ENCODE results near the gene URAD.
"Not testable (repeated sequence)": the region's sequence is repeated elsewhere in the genome, so short reads cannot be mapped to it uniquely, and the experiment has no call there.

The URAD gene

DNA sequence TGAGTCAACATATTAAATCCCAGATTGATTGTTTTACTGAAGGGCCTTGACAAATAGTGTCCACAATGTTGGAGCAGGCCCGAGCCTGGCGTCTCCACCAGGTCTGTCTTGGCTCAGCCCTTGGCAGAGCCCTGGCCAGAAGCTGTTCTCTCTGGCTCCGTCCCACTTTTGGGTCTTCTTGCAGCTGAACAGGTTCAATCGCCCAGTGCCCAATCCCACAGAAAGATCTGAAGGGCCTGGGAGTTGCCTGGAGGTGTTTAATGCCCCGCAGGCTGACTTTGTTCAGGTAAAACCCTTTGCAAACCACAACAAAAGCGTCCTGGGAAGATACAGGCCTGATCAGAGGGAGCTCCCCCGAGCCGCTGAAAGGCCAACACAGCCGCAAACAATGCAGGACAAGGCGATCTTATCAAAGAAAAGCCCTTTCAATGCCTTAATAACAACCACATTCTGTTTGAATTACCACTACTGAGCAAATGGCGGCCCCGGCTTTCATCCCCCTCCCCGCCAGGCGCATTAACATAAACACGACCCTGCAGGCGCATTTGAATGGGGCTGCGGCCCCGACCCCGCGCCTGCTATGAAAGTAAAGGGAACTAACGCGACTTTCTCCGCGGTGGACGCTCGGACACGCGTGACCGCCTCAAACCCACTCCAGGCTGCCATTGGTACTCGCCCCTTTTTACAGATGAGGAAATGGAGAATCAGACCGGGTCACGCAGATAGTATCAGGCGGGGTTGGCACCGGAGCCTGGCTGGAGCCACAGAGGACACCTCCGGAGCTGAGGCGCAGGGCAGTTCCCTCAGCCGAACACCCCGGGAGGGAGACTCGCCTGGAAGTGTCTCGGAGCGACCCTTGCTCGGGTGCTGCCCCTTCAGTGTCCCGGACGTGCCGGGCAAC is 22.5 kb downstream of the URAD start:
- H2AFZ ChIP-seq (ENCODE audit: low read length) = no peak overlapping the region
- H3K79me1 ChIP-seq (ENCODE audit: low read depth, low read length) = no peaks in the 10 kb centered on the region
- no peak overlapping the region for H2BK12ac ChIP-seq (ENCODE audit: low read length)
- H3K4me3 ChIP-seq (ENCODE audit: low read length in 2 of 2) = no peak overlapping the region
- no peak overlapping the region for H2BK5ac ChIP-seq (ENCODE audit: low read length)
- peak overlapping the region; percentile 76 for H3K23ac ChIP-seq (ENCODE audit: low read depth, low read length, poor library complexity)
- H3K18ac ChIP-seq (ENCODE audit: low read length) = no peak overlapping the region
- WGBS, 2 donors (ENCODE audit: extremely low coverage in 2 of 2, insufficient read length in 2 of 2, insufficient replicate concordance in 1 of 2) = no CpG with 5 or more reads among the region's 45 CpGs
- no peak overlapping the region for H3K27ac ChIP-seq (replicated peaks; ENCODE audit: low read length)
- H2AK5ac ChIP-seq (ENCODE audit: low read depth, low read length) = no peak overlapping the region
- H3K27me3 ChIP-seq (ENCODE audit: control insufficient read depth in 3 of 3, insufficient read depth in 3 of 3, low read depth in 1 of 3, low read length in 3 of 3) = peaks cover 76 to 100% (median 98%) of the 10 kb centered on the region in 3 experiments
- DNase-seq (ENCODE audit: low spot score) = no peak
- no peak overlapping the region for H3K4me2 ChIP-seq (ENCODE audit: insufficient read depth, low read length, poor library complexity, severe bottlenecking)
- H3K9me3 ChIP-seq (replicated peaks in 1 of 2; ENCODE audit: control insufficient read depth in 2 of 2, insufficient read depth in 1 of 2, low read depth in 1 of 2, low read length in 2 of 2) = peaks cover 0 to 2% of the 10 kb centered on the region in 2 donors
- no peak overlapping the region for H2BK15ac ChIP-seq (ENCODE audit: low read length)
- no peak overlapping the region for H4K8ac ChIP-seq (ENCODE audit: low read depth, low read length)
- peaks cover 0 to 9% of the 10 kb centered on the region in 2 donors for H3K4me1 ChIP-seq (ENCODE audit: control insufficient read depth in 2 of 2, insufficient read depth in 1 of 2, low read depth in 1 of 2, low read length in 2 of 2)
- H4K91ac ChIP-seq (ENCODE audit: low read depth, low read length, poor library complexity) = no peak overlapping the region
- H3K9ac ChIP-seq (ENCODE audit: low read depth, low read length, poor library complexity) = no peak overlapping the region
- H3K36me3 ChIP-seq (replicated peaks in 1 of 2; ENCODE audit: control insufficient read depth in 2 of 2, insufficient read depth in 2 of 2, low read length in 2 of 2) = no peaks in the 10 kb centered on the region
- no peak overlapping the region for H2BK120ac ChIP-seq (ENCODE audit: low read depth, low read length)
- H3K4ac ChIP-seq (ENCODE audit: low read length) = no peak overlapping the region
- H3K14ac ChIP-seq (ENCODE audit: low read length) = peak overlapping the region; percentile 32

- no peaks in the 10 kb centered on the region for H3K36me3 ChIP-seq (replicated peaks in 1 of 2; ENCODE audit: control insufficient read depth in 2 of 2, insufficient read depth in 2 of 2, low read length in 2 of 2)
- H4K8ac ChIP-seq (ENCODE audit: low read depth, low read length) = no peak overlapping the region
Measured at GRCh38 chr13:27965343-27965739, 23.2 kb downstream of the URAD start.

DNA sequence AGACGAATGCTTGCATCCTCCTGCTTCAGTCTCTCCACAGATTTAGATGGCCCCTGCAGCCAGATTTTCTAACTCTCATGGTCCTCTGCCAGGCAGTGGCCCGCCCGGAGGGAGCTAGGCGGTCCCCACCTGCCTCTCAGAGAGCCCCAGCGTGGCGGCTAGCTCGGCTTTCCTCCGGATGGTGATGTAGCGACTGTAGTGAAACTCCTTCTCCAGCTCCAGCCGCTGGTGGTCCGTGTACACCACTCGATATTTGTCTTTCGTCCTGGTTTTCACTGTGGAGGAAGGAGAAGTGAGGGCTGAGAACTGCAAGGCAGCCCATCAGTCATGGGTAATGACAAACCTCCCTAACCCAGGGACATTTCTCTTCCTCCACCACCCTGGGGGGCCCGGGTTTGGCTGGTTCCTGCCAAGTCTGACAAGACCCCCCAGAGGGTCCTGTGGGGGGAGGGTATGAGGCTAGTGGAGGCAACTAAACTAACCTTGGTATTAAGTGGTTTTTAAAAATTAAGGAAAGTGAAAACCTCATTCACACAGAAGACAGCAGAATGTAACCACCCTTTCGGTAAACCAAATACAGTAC is 23.7 kb downstream of the URAD start:
- Histone ChIP-seq H3K18ac (ENCODE audit: low read length) (no peak overlapping the region), H2BK12ac (ENCODE audit: low read length) (no peak overlapping the region), H3K36me3 (replicated peaks in 1 of 2; ENCODE audit: control insufficient read depth in 2 of 2, insufficient read depth in 2 of 2, low read length in 2 of 2) (no peaks in the 10 kb centered on the region), H2BK120ac (ENCODE audit: low read depth, low read length) (no peak overlapping the region), H3K4me3 (ENCODE audit: low read length in 2 of 2) (no peak overlapping the region), H2BK15ac (ENCODE audit: low read length) (no peak overlapping the region), H3K23ac (ENCODE audit: low read depth, low read length, poor library complexity) (peak overlapping the region; percentile 3), H3K4me1 (ENCODE audit: control insufficient read depth in 2 of 2, insufficient read depth in 1 of 2, low read depth in 1 of 2, low read length in 2 of 2) (peaks cover 0 to 6% of the 10 kb centered on the region in 2 donors), H3K9ac (ENCODE audit: low read depth, low read length, poor library complexity) (no peak overlapping the region), H3K4ac (ENCODE audit: low read length) (no peak overlapping the region), H3K27me3 (ENCODE audit: control insufficient read depth in 3 of 3, insufficient read depth in 3 of 3, low read depth in 1 of 3, low read length in 3 of 3) (peaks cover 71 to 100% (median 98%) of the 10 kb centered on the region in 3 experiments), H3K9me3 (replicated peaks in 1 of 2; ENCODE audit: control insufficient read depth in 2 of 2, insufficient read depth in 1 of 2, low read depth in 1 of 2, low read length in 2 of 2) (peaks cover 0 to 2% of the 10 kb centered on the region in 2 donors), H3K27ac (replicated peaks; ENCODE audit: low read length) (no peak overlapping the region), H2AK5ac (ENCODE audit: low read depth, low read length) (no peak overlapping the region), H3K14ac (ENCODE audit: low read length) (no peak overlapping the region), H4K91ac (ENCODE audit: low read depth, low read length, poor library complexity) (no peak overlapping the region), H3K4me2 (ENCODE audit: insufficient read depth, low read length, poor library complexity, severe bottlenecking) (no peak overlapping the region), H2AFZ (ENCODE audit: low read length) (no peak overlapping the region), H3K79me1 (ENCODE audit: low read depth, low read length) (no peaks in the 10 kb centered on the region), H4K8ac (ENCODE audit: low read depth, low read length) (no peak overlapping the region), H2BK5ac (ENCODE audit: low read length) (no peak overlapping the region)
- DNase-seq (ENCODE audit: low spot score) = no peak
- WGBS, 2 donors (ENCODE audit: extremely low coverage in 2 of 2, insufficient read length in 2 of 2, insufficient replicate concordance in 1 of 2) = no CpG with 5 or more reads among the region's 15 CpGs

More at GRCh38 chr13:27965343-27965739, 23.2 kb downstream of the URAD start:
- no peak overlapping the region for H4K91ac ChIP-seq (ENCODE audit: low read depth, low read length, poor library complexity)
- no peak overlapping the region for H2BK5ac ChIP-seq (ENCODE audit: low read length)
- no peak overlapping the region for H3K18ac ChIP-seq (ENCODE audit: low read length)
- H3K14ac ChIP-seq (ENCODE audit: low read length) = no peak overlapping the region
- no peak overlapping the region for H3K4me2 ChIP-seq (ENCODE audit: insufficient read depth, low read length, poor library complexity, severe bottlenecking)
- no peak overlapping the region for H3K4me3 ChIP-seq (ENCODE audit: low read length in 2 of 2)
- H2BK15ac ChIP-seq (ENCODE audit: low read length) = no peak overlapping the region
- H2BK12ac ChIP-seq (ENCODE audit: low read length) = no peak overlapping the region
- no peak overlapping the region for H3K9ac ChIP-seq (ENCODE audit: low read depth, low read length, poor library complexity)
- WGBS, 2 donors (ENCODE audit: extremely low coverage in 2 of 2, insufficient read length in 2 of 2, insufficient replicate concordance in 1 of 2) = no CpG with 5 or more reads among the region's 7 CpGs
- no peak overlapping the region for H3K4ac ChIP-seq (ENCODE audit: low read length)
- H3K27ac ChIP-seq (replicated peaks; ENCODE audit: low read length) = no peak overlapping the region
- H2AK5ac ChIP-seq (ENCODE audit: low read depth, low read length) = no peak overlapping the region
- H3K23ac ChIP-seq (ENCODE audit: low read depth, low read length, poor library complexity) = no peak overlapping the region
- peaks cover 0 to 6% of the 10 kb centered on the region in 2 donors for H3K4me1 ChIP-seq (ENCODE audit: control insufficient read depth in 2 of 2, insufficient read depth in 1 of 2, low read depth in 1 of 2, low read length in 2 of 2)
- no peak overlapping the region for H2AFZ ChIP-seq (ENCODE audit: low read length)
- H3K27me3 ChIP-seq (ENCODE audit: control insufficient read depth in 3 of 3, insufficient read depth in 3 of 3, low read depth in 1 of 3, low read length in 3 of 3) = peaks cover 75 to 100% (median 98%) of the 10 kb centered on the region in 3 experiments
- H2BK120ac ChIP-seq (ENCODE audit: low read depth, low read length) = no peak overlapping the region
- H3K79me1 ChIP-seq (ENCODE audit: low read depth, low read length) = no peaks in the 10 kb centered on the region
- H3K9me3 ChIP-seq (replicated peaks in 1 of 2; ENCODE audit: control insufficient read depth in 2 of 2, insufficient read depth in 1 of 2, low read depth in 1 of 2, low read length in 2 of 2) = peaks cover 0 to 2% of the 10 kb centered on the region in 2 donors
- no peak for DNase-seq (ENCODE audit: low spot score)

DNA sequence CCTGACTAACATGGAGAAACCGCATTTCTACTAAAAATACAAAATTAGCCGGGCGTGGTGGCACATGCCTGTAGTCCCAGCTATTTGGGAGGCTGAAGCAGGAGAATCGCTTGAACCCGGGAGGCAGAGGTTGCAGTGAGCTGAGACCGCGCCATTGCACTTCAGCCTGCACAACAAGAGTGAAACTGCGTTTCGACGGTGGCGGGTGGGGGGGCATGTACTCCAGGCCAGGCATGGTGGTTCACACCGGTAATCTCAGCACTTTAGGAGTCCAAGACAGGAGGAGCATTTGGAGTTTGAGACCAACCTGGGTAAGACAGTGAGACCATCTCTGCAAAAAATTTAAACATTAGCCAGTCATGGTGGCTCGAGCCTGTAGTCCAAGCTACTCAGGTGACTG is 24.3 kb downstream of the URAD start:
- H4K8ac ChIP-seq (ENCODE audit: low read depth, low read length); H3K79me1 ChIP-seq (ENCODE audit: low read depth, low read length); H3K4me2 ChIP-seq (ENCODE audit: insufficient read depth, low read length, poor library complexity, severe bottlenecking); H3K9me3 ChIP-seq (replicated peaks in 1 of 2; ENCODE audit: control insufficient read depth in 2 of 2, insufficient read depth in 1 of 2, low read depth in 1 of 2, low read length in 2 of 2); H3K4me1 ChIP-seq (ENCODE audit: control insufficient read depth in 2 of 2, insufficient read depth in 1 of 2, low read depth in 1 of 2, low read length in 2 of 2); H3K36me3 ChIP-seq (replicated peaks in 1 of 2; ENCODE audit: control insufficient read depth in 2 of 2, insufficient read depth in 2 of 2, low read length in 2 of 2); H3K18ac ChIP-seq (ENCODE audit: low read length); DNase-seq (ENCODE audit: low spot score); H2BK120ac ChIP-seq (ENCODE audit: low read depth, low read length); H3K4me3 ChIP-seq (ENCODE audit: low read length in 2 of 2); H4K91ac ChIP-seq (ENCODE audit: low read depth, low read length, poor library complexity); H3K4ac ChIP-seq (ENCODE audit: low read length); H2BK5ac ChIP-seq (ENCODE audit: low read length); H3K23ac ChIP-seq (ENCODE audit: low read depth, low read length, poor library complexity); H3K27ac ChIP-seq (replicated peaks; ENCODE audit: low read length); H2BK12ac ChIP-seq (ENCODE audit: low read length); H3K9ac ChIP-seq (ENCODE audit: low read depth, low read length, poor library complexity); H3K14ac ChIP-seq (ENCODE audit: low read length); H2AK5ac ChIP-seq (ENCODE audit: low read depth, low read length); H2AFZ ChIP-seq (ENCODE audit: low read length); H2BK15ac ChIP-seq (ENCODE audit: low read length): not testable (repeated sequence)
- no CpG with 5 or more reads among the region's 13 CpGs for WGBS, 2 donors (ENCODE audit: extremely low coverage in 2 of 2, insufficient read length in 2 of 2, insufficient replicate concordance in 1 of 2)
- peaks cover 67 to 100% (median 97%) of the 10 kb centered on the region in 3 experiments for H3K27me3 ChIP-seq (ENCODE audit: control insufficient read depth in 3 of 3, insufficient read depth in 3 of 3, low read depth in 1 of 3, low read length in 3 of 3)

Data from neuronal stem cell (in vitro differentiated cells).